GM12801 (cell line): ENCODE measurements around the gene ARFIP1.

Experiments
- TF ChIP-seq, protein P1 (sequence below): IDR thresholded peaks from one replicate; pipeline ENCODE4 v1.5.1; 2011; ENCODE audit warnings: control low read depth; ENCODE audit not compliant: insufficient read length; ENCODE audit errors: extremely low read depth

Gene ARFIP1

DNA sequence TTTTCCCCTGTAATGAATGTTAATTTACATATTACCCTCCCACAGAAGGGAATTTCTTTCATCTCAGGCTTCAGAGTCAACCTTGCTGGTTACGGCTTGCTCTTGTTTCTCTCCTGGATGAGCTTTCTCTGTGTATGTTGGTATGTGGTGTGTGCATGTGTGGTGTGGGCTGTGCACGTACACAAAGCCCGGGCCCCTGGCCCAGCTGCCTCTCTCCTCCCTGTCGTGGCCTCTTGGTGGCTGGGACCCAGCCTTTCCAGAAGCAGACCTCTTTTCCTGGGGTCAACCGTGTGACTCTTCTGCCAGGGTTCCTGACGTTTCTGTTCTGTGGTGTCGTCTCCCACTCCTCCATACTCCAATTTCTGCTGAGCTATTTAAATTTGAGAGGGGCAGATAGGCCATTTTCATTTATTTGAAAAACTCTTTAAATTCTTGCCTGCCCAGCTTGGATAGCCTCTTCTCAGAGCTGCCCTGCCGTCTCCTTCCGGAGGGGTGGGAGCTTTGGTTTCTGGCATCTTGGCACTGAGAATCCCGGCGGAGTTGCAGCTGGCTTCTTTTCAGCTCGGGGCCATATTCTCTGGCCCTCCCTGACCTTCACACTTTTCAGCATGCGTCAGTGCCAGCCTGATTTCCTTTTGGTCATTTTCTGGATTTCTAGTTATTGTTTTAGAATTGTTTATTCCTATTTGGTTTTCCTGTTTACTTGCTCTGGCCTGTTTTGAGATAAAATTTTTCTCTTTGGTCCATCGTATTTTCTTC, 181.4 kb downstream of the ARFIP1 start:
- TF ChIP-seq, protein P1, sequence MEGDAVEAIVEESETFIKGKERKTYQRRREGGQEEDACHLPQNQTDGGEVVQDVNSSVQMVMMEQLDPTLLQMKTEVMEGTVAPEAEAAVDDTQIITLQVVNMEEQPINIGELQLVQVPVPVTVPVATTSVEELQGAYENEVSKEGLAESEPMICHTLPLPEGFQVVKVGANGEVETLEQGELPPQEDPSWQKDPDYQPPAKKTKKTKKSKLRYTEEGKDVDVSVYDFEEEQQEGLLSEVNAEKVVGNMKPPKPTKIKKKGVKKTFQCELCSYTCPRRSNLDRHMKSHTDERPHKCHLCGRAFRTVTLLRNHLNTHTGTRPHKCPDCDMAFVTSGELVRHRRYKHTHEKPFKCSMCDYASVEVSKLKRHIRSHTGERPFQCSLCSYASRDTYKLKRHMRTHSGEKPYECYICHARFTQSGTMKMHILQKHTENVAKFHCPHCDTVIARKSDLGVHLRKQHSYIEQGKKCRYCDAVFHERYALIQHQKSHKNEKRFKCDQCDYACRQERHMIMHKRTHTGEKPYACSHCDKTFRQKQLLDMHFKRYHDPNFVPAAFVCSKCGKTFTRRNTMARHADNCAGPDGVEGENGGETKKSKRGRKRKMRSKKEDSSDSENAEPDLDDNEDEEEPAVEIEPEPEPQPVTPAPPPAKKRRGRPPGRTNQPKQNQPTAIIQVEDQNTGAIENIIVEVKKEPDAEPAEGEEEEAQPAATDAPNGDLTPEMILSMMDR = no peak

DNA sequence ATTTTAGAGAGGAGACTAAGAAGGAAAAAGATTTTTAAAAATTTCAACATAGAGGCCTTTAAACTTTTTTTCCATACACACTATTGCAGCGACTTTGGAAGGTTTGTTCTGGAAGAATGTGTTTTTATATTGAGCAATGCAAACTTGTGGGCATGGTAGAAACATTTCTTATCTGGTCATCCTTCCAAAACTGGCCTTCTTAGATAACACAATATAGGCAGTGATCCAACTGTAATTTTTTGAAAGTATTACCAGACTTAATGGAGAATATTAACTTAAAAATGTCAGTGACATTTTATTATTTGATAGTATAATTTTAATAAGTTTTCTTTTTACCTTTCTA, 182.0 kb downstream of the ARFIP1 start:
- TF ChIP-seq, protein P1 = no peak
